ENCODE data around the gene VANGL1. TPM values are rescaled to one million over a fixed set of nuclear protein-coding genes. Genes with fewer than 3 reads are reported as not detected.

Gene VANGL1
- total and polyA plus RNA-seq, 3 donors from 2014 or later, result 8.2 to 16.6 (median 8.6) TPM

- Histone ChIP-seq H3K27me3 (no peaks in the 10 kb centered on the region), H3K36me3 (ENCODE audit: low read depth, missing control alignments) (no peaks in the 10 kb centered on the region), H3K9me3 (no peaks in the 10 kb centered on the region), H3K27ac (no peak overlapping the region), H3K4me1 (no peaks in the 10 kb centered on the region), H3K4me3 (no peak overlapping the region)
- whole genome bisulfite sequencing, 2 donors, result 86 to 90% methylated on average over 16 to 19 of the region's 19 CpGs
- intact Hi-C loops (cut with DNase I; ENCODE audit: low total_unique reads), result no loop called here
- DNase-seq, result no peak
- TF ChIP-seq CTCF (IDR thresholded peaks at IDR 0.05) (no peak), POLR2A (IDR thresholded peaks at IDR 0.05) (no peak)
Measured at GRCh38 chr1:115671176-115671934, 29.6 kb downstream of the VANGL1 start.

GRCh38 chr1:115672224-115673009 is 30.6 kb downstream of the VANGL1 start:
- WGBS, 2 donors, result 95% methylated on average over 13 of the region's 13 CpGs
- Histone ChIP-seq H3K27ac (no peak overlapping the region), H3K9me3 (no peaks in the 10 kb centered on the region), H3K27me3 (no peaks in the 10 kb centered on the region), H3K36me3 (ENCODE audit: low read depth, missing control alignments) (no peaks in the 10 kb centered on the region), H3K4me1 (no peaks in the 10 kb centered on the region), H3K4me3 (no peak overlapping the region)
- TF ChIP-seq CTCF (IDR thresholded peaks at IDR 0.05) (no peak), POLR2A (IDR thresholded peaks at IDR 0.05) (no peak)
- no peak for DNase-seq
- intact Hi-C loops (cut with DNase I; ENCODE audit: low total_unique reads), result no loop called here

DNA sequence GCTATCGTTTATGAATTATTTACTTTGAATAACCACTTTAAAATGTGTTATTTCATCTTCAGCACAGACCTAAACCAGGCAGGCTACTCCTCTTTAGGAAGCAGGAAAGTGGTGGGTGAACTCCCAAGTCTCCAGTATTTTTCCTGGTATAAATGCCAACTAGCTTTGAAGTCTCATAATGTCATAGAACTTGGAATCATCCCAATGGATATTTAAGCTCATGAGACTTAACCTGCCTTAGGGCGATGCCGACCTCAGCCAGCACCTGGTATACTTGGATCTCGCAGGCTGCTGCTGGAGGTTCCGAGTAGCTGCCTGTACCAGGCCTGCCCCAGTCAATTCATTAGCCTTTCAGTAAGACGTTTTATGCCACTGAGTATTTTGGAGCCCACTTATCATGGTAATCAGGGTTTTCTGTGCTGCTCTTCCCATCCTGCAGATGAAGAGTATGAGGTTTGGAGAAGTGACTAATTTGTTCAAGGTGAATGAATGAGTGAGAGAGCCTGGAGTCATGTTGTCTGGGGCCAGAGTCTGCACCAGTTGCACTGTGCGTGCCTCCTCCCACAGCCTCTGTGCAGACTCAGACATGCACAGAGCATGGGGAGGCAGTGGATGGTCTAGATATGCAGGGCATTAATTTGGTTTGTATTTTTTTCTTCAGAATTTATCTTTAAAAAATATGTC is 34.9 kb downstream of the VANGL1 start:
- Histone ChIP-seq H3K4me3 (no peak overlapping the region), H3K27me3 (no peaks in the 10 kb centered on the region), H3K9me3 (no peaks in the 10 kb centered on the region), H3K4me1 (no peaks in the 10 kb centered on the region), H3K27ac (no peak overlapping the region), H3K36me3 (ENCODE audit: low read depth, missing control alignments) (no peaks in the 10 kb centered on the region)
- no peak for TF ChIP-seq CTCF (IDR thresholded peaks at IDR 0.05)
- no peak for TF ChIP-seq POLR2A (IDR thresholded peaks at IDR 0.05)
- intact Hi-C loops (cut with DNase I; ENCODE audit: low total_unique reads), result no loop called here
- no peak for DNase-seq
- 87 to 92% methylated on average over 7 of the region's 7 CpGs for WGBS, 2 donors

- Histone ChIP-seq H3K9me3 (no peaks in the 10 kb centered on the region), H3K4me3 (no peak overlapping the region), H3K27ac (no peak overlapping the region), H3K4me1 (no peaks in the 10 kb centered on the region), H3K27me3 (no peaks in the 10 kb centered on the region), H3K36me3 (ENCODE audit: low read depth, missing control alignments) (no peaks in the 10 kb centered on the region)
- TF ChIP-seq CTCF (IDR thresholded peaks at IDR 0.05) (no peak), POLR2A (IDR thresholded peaks at IDR 0.05) (no peak)
- DNase-seq, result no peak
- 65 to 75% methylated on average over 3 of the region's 3 CpGs for WGBS, 2 donors
- intact Hi-C loops (cut with DNase I; ENCODE audit: low total_unique reads), result no loop called here
Measured at GRCh38 chr1:115677182-115677555, 35.4 kb downstream of the VANGL1 start.
